Measurements from ENCODE around the gene IRF6. TPM values are rescaled to one million over a fixed set of nuclear protein-coding genes. Genes with fewer than 3 reads are reported as not detected.

The IRF6 gene
- total and polyA plus RNA-seq, 5 donors from 2014 or later, result 0.21 to 1.9 (median 0.86) TPM

DNA sequence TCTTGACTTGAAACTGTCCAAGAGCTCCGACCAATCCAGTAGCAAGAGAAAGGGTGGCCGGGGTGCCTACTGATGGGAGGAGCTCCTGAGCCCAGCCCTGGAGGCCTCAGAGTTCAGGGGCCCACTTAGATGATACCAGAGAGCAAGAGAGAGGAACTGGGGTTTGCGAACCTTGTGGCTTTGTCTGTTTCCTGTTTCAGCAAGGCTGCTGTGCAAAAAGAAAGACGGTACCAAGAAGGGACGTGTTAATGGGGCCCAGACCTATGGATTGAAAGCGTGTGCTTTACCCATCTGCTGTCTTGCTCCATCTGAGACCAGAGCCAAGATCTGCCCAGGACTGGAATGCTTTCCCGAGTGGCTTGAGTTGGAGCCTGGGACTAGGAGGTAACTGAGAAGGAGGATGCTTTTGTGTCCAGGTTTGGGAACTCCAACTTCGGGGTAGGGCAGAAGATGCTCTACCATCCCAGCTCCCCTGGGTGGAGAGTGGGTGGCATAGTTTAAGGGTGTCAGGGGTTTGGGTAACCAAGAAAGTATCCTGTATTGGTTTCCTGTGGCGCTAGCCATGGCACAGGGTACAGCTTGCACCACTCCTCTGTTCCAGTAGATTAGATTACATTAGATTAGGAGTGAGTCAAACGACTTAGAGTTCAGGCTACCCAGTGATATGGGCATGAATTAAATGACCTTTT, 49.9 kb downstream of the IRF6 start, which contains the start of gene TRAF3IP3:
Gene TRAF3IP3, plus strand, starts transcription at position 128 of the 689 bp plus-strand sequence. CDS start 3,987 bp downstream, outside the sequence.
- Mint-ChIP-seq H3K27me3 (no peaks in the 10 kb centered on the region), H3K4me3 (peak within 1 kb of the TSS; percentile 95 to 99 (median 98)), H3K27ac (peak within 1 kb of the TSS in 2 of 3 donors; percentile 93 to 99), H3K9me3 (no peaks in the 10 kb centered on the region), H3K4me1 (peaks cover 26 to 78% (median 59%) of the 10 kb centered on the region in 4 donors), H3K36me3 (peaks cover 33% of the 10 kb centered on the region)
- peaks cover 93% of the 10 kb centered on the region for H3K4me1 ChIP-seq (ENCODE audit: control insufficient read depth, insufficient read depth, low read length, poor library complexity, severe bottlenecking)
- H3K36me3 ChIP-seq (ENCODE audit: control insufficient read depth, insufficient read depth, low read length), result peaks cover 24% of the 10 kb centered on the region
- DNase-seq (peak; percentile 64 to 95 (median 85)), ATAC-seq (ENCODE audit: low read depth in 2 of 2) (peak; percentile 93 to 97)
- H3K9me3 ChIP-seq (ENCODE audit: control insufficient read depth in 2 of 2, low read length in 2 of 2), result no peaks in the 10 kb centered on the region
- H3K27ac ChIP-seq (ENCODE audit: insufficient read depth, low read length, poor library complexity, severe bottlenecking), result peak within 1 kb of the TSS; percentile 80
- H3K4me3 ChIP-seq (ENCODE audit: low read depth, low read length), result peak within 1 kb of the TSS; percentile 97
- H3K27me3 ChIP-seq (ENCODE audit: control insufficient read depth, insufficient read depth, low read length), result no peaks in the 10 kb centered on the region

DNA sequence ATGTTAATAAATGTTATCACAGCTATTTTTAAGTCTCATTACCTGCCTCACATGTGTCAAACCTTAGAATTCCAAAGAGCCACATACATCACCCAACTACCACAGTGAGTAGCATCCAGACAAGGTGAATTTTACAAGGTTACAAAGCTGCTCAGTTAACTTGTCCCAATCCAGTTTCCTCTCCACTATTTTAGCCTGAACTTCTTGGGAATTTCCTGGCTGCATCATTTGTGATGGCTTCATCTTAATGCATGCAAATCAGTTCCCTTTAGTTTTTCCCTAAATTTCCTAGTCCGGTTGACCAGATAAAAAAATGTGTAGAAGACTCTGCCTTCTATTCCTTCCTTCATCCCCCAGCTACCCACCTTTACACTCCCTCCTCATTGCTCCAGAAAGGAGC, 50.7 kb downstream of the IRF6 start:
- ATAC-seq (ENCODE audit: low read depth in 2 of 2) (no peak), DNase-seq (no peak)
- peaks cover 93% of the 10 kb centered on the region for H3K4me1 ChIP-seq (ENCODE audit: control insufficient read depth, insufficient read depth, low read length, poor library complexity, severe bottlenecking)
- H3K27ac Mint-ChIP-seq, result peak overlapping the region in 2 of 3 donors; percentile 93 to 99
- peaks cover 26% of the 10 kb centered on the region for H3K36me3 Mint-ChIP-seq
- peaks cover 16% of the 10 kb centered on the region for H3K36me3 ChIP-seq (ENCODE audit: control insufficient read depth, insufficient read depth, low read length)
- H3K27ac ChIP-seq (ENCODE audit: insufficient read depth, low read length, poor library complexity, severe bottlenecking), result peak overlapping the region; percentile 80
- H3K27me3 Mint-ChIP-seq, result no peaks in the 10 kb centered on the region
- no peaks in the 10 kb centered on the region for H3K27me3 ChIP-seq (ENCODE audit: control insufficient read depth, insufficient read depth, low read length)
- no peaks in the 10 kb centered on the region for H3K9me3 Mint-ChIP-seq
- no peaks in the 10 kb centered on the region for H3K9me3 ChIP-seq (ENCODE audit: control insufficient read depth in 2 of 2, low read length in 2 of 2)
- H3K4me1 Mint-ChIP-seq, result peaks cover 23 to 78% (median 55%) of the 10 kb centered on the region in 4 donors
- H3K4me3 ChIP-seq (ENCODE audit: low read depth, low read length), result peak overlapping the region; percentile 97
- peak overlapping the region; percentile 95 to 99 (median 98) for H3K4me3 Mint-ChIP-seq

DNA sequence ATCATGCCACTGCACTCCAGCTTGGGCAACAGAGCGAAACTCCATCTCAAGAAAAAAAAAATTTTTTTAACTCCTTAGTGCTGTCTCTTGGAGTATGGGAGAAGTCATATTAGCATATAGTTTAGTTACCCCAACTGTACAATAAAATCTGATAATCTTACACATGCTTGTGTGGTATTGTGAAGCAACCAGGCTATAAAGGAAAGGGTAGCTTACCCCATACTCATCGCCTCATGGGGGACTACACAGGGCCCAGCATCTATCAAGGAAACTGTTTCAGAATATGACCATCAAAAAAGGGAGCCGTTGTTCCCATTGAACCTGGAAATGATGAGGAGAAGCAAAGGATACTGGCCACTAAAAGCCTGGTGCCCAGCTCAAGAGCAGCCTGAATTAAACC, 53.1 kb downstream of the IRF6 start:
- Histone ChIP-seq H3K27me3 (ENCODE audit: control insufficient read depth, insufficient read depth, low read length) (no peaks in the 10 kb centered on the region), H3K27ac (ENCODE audit: insufficient read depth, low read length, poor library complexity, severe bottlenecking) (peak overlapping the region; percentile 76), H3K9me3 (ENCODE audit: control insufficient read depth in 2 of 2, low read length in 2 of 2) (no peaks in the 10 kb centered on the region), H3K4me1 (ENCODE audit: control insufficient read depth, insufficient read depth, low read length, poor library complexity, severe bottlenecking) (peaks cover 91% of the 10 kb centered on the region), H3K36me3 (ENCODE audit: control insufficient read depth, insufficient read depth, low read length) (no peaks in the 10 kb centered on the region), H3K4me3 (ENCODE audit: low read depth, low read length) (no peak overlapping the region)
- H3K27ac Mint-ChIP-seq, result peak overlapping the region in 2 of 3 donors; percentile 65 to 98
- peaks cover 5% of the 10 kb centered on the region for H3K36me3 Mint-ChIP-seq
- H3K4me3 Mint-ChIP-seq, result peak overlapping the region in 1 of 4 donors; percentile 77
- DNase-seq (no peak), ATAC-seq (ENCODE audit: low read depth in 2 of 2) (no peak)
- H3K27me3 Mint-ChIP-seq, result no peaks in the 10 kb centered on the region
- no peaks in the 10 kb centered on the region for H3K9me3 Mint-ChIP-seq
- H3K4me1 Mint-ChIP-seq, result peaks cover 35 to 71% (median 51%) of the 10 kb centered on the region in 4 donors

GRCh38 chr1:209751627-209752231, 54.2 kb downstream of the IRF6 start:
- Histone ChIP-seq H3K27ac (ENCODE audit: insufficient read depth, low read length, poor library complexity, severe bottlenecking) (peak overlapping the region; percentile 76), H3K9me3 (ENCODE audit: control insufficient read depth in 2 of 2, low read length in 2 of 2) (no peaks in the 10 kb centered on the region), H3K36me3 (ENCODE audit: control insufficient read depth, insufficient read depth, low read length) (no peaks in the 10 kb centered on the region), H3K4me3 (ENCODE audit: low read depth, low read length) (peak overlapping the region; percentile 64), H3K27me3 (ENCODE audit: control insufficient read depth, insufficient read depth, low read length) (no peaks in the 10 kb centered on the region), H3K4me1 (ENCODE audit: control insufficient read depth, insufficient read depth, low read length, poor library complexity, severe bottlenecking) (peaks cover 86% of the 10 kb centered on the region)
- ATAC-seq (ENCODE audit: low read depth in 2 of 2) (peak in 1 of 2 donors; percentile 4), DNase-seq (peak in 2 of 3 donors; percentile 28 to 89)
- Mint-ChIP-seq H3K4me1 (peaks cover 35 to 82% (median 52%) of the 10 kb centered on the region in 4 donors), H3K27ac (peak overlapping the region; percentile 93 to 98 (median 96)), H3K27me3 (no peaks in the 10 kb centered on the region), H3K36me3 (peaks cover 3% of the 10 kb centered on the region), H3K4me3 (peak overlapping the region; percentile 73 to 89 (median 80)), H3K9me3 (no peaks in the 10 kb centered on the region)

- Mint-ChIP-seq H3K27ac (peak overlapping the region; percentile 63 to 93 (median 81)), H3K4me1 (peaks cover 23 to 70% (median 39%) of the 10 kb centered on the region in 4 donors), H3K36me3 (no peaks in the 10 kb centered on the region), H3K9me3 (no peaks in the 10 kb centered on the region), H3K4me3 (peak overlapping the region; percentile 1 to 61 (median 53)), H3K27me3 (no peaks in the 10 kb centered on the region)
- peak overlapping the region; percentile 76 for H3K27ac ChIP-seq (ENCODE audit: insufficient read depth, low read length, poor library complexity, severe bottlenecking)
- H3K27me3 ChIP-seq (ENCODE audit: control insufficient read depth, insufficient read depth, low read length), result no peaks in the 10 kb centered on the region
- ATAC-seq (ENCODE audit: low read depth in 2 of 2) (no peak), DNase-seq (peak in 1 of 3 donors; percentile 30)
- peaks cover 70% of the 10 kb centered on the region for H3K4me1 ChIP-seq (ENCODE audit: control insufficient read depth, insufficient read depth, low read length, poor library complexity, severe bottlenecking)
- H3K9me3 ChIP-seq (ENCODE audit: control insufficient read depth in 2 of 2, low read length in 2 of 2), result no peaks in the 10 kb centered on the region
- peak overlapping the region; percentile 43 for H3K4me3 ChIP-seq (ENCODE audit: low read depth, low read length)
- H3K36me3 ChIP-seq (ENCODE audit: control insufficient read depth, insufficient read depth, low read length), result no peaks in the 10 kb centered on the region
Observed at GRCh38 chr1:209749670-209750323, 56.1 kb downstream of the IRF6 start.

DNA sequence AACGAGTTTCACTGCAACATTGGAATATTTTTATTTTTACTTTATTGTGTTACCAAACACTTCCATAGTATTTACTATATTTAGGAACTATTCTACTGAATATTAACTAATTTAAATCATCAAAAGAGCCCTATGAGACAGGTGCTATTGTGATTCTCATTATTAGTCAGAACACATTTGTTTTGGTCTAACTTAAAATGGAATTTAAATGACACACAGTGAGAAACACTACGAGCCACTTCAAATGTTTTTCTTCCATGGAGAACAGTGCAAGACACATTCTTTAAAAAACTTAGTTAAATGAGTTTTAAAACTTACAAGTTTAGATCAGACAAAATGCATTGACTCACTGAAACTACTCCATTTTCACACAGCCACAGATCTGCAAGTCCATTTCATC, 56.7 kb downstream of the IRF6 start:
- no peaks in the 10 kb centered on the region for H3K36me3 ChIP-seq (ENCODE audit: control insufficient read depth, insufficient read depth, low read length)
- peaks cover 65% of the 10 kb centered on the region for H3K4me1 ChIP-seq (ENCODE audit: control insufficient read depth, insufficient read depth, low read length, poor library complexity, severe bottlenecking)
- no peaks in the 10 kb centered on the region for H3K27me3 ChIP-seq (ENCODE audit: control insufficient read depth, insufficient read depth, low read length)
- Mint-ChIP-seq H3K4me3 (peak overlapping the region in 3 of 4 donors; percentile 47 to 61 (median 59)), H3K27ac (peak overlapping the region; percentile 63 to 89 (median 81)), H3K36me3 (no peaks in the 10 kb centered on the region), H3K9me3 (no peaks in the 10 kb centered on the region), H3K4me1 (peaks cover 23 to 67% (median 38%) of the 10 kb centered on the region in 4 donors), H3K27me3 (no peaks in the 10 kb centered on the region)
- peak overlapping the region; percentile 76 for H3K27ac ChIP-seq (ENCODE audit: insufficient read depth, low read length, poor library complexity, severe bottlenecking)
- DNase-seq, result no peak
- H3K9me3 ChIP-seq (ENCODE audit: control insufficient read depth in 2 of 2, low read length in 2 of 2), result no peaks in the 10 kb centered on the region
- no peak for ATAC-seq (ENCODE audit: low read depth in 2 of 2)
- H3K4me3 ChIP-seq (ENCODE audit: low read depth, low read length), result peak overlapping the region; percentile 43

GRCh38 chr1:209748620-209749019, 57.3 kb downstream of the IRF6 start:
- H3K9me3 ChIP-seq (ENCODE audit: control insufficient read depth in 2 of 2, low read length in 2 of 2), result no peaks in the 10 kb centered on the region
- Mint-ChIP-seq H3K4me3 (peak overlapping the region in 3 of 4 donors; percentile 62 to 92 (median 91)), H3K27ac (peak overlapping the region; percentile 88 to 97 (median 96)), H3K27me3 (no peaks in the 10 kb centered on the region), H3K9me3 (no peaks in the 10 kb centered on the region), H3K4me1 (peaks cover 23 to 63% (median 36%) of the 10 kb centered on the region in 4 donors), H3K36me3 (no peaks in the 10 kb centered on the region)
- peaks cover 62% of the 10 kb centered on the region for H3K4me1 ChIP-seq (ENCODE audit: control insufficient read depth, insufficient read depth, low read length, poor library complexity, severe bottlenecking)
- peak overlapping the region; percentile 76 for H3K27ac ChIP-seq (ENCODE audit: insufficient read depth, low read length, poor library complexity, severe bottlenecking)
- DNase-seq (no peak), ATAC-seq (ENCODE audit: low read depth in 2 of 2) (no peak)
- no peaks in the 10 kb centered on the region for H3K27me3 ChIP-seq (ENCODE audit: control insufficient read depth, insufficient read depth, low read length)
- no peaks in the 10 kb centered on the region for H3K36me3 ChIP-seq (ENCODE audit: control insufficient read depth, insufficient read depth, low read length)
- peak overlapping the region; percentile 17 for H3K4me3 ChIP-seq (ENCODE audit: low read depth, low read length)

All from CD4-positive, CD25-positive, alpha-beta regulatory T cell (primary cell).